HG03460 (cell line): ENCODE data around the gene KIFAP3.
A peak's percentile ranks its signal among the peaks of the same experiment; 100 is the strongest.

Experiments used
- ATAC-seq: cut with Tn5 transposase; IDR thresholded peaks from one replicate; pipeline ENCODE4 v1.9.1; 2021; ENCODE audit not compliant: unreplicated experiment

KIFAP3 gene

DNA sequence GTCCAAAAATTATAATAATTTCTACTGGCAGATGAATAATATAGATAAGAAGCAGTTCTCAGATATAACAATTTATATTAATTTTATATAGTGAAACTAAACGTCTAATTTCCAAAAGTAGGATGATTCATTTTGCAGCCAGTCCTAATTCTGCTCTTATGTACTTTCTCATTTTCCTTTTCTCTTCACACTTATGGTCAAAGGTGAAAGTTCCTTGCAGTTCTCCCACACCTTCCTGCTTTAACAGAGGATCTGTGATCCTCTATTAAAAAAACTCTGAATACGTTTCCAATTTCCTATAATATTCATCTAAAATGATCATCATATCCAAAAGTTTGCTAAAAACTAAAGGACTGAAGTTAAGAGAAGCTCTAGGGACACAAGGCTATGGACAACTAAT lies 78.5 kb downstream of the KIFAP3 start:
- no peak for ATAC-seq

DNA sequence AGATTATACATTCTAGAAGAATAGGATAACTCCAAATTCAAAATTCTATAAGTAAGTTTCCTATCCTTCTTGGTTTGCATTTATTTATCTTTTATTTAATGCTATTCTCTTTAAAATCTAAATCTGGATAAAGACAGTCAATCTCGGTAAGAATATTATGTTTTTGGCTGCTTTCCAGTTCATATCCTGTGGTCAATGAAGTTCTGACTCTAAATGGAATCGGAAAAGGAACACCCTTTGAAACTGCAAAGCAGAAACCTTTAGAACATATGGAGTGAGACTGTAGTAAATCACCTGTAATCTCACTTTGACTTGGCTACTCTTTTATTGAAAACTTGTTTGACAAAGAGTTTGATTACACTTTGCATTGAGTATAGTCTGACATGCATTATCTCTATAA lies 85.2 kb downstream of the KIFAP3 start:
- no peak for ATAC-seq

DNA sequence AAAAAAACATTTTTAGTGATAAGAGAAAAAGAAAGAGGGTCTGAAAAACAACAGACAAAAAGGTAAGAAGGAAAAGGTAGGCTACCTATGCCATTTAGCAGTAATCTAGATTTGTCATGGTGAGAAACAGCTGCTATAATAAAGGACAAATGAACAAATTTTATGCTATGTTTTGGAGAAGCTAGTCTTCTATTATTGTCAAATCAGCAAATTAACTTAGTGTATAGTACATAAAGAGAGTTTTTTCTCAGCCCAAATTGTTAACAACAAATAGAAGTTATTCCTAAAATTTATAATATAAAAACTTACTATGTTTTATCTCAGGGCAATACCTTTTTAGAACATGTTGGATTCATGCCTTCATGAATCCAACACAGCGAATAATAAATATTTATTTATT lies 88.7 kb downstream of the KIFAP3 start:
- ATAC-seq: no peak

DNA sequence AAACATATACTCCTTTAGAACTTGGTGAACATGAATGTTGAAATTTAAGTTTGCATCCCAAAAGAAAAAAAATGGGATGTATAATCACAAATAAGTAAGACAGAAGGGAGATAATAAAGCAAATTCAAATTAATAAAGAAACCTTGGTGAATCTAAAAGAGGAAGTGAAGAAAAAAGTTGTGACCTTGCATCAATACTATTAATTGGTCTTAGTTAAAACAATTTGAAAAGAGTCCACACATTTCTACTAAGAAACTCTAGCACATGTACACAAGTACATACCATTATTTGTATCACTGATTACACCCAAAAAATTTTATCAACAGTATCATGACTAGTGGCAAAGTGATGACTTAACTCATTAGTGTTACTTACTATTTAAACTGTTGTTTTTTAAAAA lies 100.4 kb downstream of the KIFAP3 start:
- ATAC-seq: no peak

DNA sequence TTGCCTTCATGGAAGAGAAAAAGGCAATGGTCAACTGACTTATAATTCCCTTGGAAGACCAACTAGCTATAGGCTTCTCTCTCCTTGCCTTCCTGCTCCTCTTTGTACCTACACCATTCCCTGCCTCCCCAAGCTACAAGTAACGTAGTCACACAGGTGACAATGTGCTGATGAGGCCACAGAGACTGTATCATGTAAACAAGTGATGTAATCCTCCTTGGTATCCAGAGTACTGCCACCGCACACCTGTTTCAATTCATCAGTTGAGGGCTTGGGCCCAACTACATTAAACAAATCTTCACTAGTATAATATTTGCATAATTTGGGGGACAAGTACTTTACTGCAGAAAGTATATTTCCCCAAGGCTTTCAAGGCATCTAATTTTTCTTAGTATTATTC lies 104.4 kb downstream of the KIFAP3 start:
- no peak for ATAC-seq

DNA sequence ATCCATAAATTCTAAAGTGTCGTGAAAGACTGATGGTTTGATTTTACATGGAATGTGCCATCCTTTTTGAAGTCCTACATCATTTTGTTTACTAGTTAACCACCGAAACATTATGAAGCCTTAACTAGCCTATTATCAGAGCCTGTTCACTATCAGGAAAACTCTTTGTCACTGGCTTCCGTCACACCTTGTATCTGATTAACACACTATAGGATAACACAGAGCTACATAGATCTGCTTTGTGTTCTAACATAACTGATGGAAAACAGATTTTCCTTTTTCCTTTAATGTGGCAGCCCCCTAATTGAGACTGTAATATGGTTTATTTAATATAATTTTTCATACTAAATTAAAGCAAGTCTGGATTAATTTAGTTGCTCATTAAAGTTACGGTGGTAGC lies 106.3 kb downstream of the KIFAP3 start:
- ATAC-seq: no peak

DNA sequence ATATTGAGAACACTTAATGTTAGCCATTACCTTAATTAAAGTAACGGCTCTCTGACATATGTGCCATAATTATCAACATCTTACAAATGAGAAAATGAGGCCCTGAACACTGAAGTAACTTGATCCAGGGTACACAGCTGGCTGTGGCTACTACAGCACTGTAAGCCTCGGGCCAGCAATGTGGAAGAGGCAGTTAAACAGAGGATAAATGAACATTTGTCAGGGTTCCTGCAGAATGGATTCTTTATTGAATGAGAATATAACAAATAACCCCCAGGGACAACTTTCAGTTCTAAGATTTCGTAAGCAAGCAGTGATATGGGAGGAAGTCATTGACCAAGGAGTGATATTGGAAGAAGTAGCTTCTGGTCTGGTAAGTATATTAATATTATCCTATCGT lies 110.3 kb downstream of the KIFAP3 start:
- no peak for ATAC-seq

DNA sequence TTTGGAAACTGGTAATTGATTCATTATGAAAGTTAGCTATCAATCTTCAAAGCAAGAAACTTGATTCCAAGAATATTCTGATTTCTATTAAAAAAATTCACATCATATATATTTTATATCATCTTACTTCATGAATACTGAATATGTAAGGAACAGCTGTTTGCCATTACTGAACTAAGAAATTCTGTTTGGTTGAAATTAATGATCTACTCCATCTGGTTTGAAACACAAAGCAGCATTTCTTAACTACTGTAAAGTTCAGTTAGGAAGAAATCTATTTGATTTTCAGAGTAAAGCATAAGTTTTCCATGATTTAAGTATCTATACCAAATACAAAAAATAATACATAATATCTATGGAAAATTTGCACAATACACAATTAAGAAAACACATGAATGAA lies 114.8 kb downstream of the KIFAP3 start:
- no peak for ATAC-seq

DNA sequence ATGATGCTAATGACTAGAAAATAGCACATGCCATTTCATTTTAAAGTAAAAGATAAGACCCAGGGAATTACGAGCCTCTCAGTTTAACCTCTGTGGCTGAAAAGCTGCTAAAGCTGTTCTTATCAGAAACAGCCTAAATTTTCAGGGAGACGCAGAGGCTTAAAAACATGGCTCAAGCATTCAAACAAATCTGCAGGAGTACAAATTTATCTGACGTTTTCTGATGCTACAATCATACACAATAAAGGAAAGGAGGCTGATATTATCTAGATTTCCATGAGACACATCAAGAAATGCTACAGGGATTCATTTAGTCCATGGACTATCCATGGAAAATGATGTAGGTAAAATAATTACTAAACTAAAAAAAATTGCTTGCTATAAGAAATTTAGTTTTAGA lies 115.5 kb downstream of the KIFAP3 start:
- no peak for ATAC-seq

DNA sequence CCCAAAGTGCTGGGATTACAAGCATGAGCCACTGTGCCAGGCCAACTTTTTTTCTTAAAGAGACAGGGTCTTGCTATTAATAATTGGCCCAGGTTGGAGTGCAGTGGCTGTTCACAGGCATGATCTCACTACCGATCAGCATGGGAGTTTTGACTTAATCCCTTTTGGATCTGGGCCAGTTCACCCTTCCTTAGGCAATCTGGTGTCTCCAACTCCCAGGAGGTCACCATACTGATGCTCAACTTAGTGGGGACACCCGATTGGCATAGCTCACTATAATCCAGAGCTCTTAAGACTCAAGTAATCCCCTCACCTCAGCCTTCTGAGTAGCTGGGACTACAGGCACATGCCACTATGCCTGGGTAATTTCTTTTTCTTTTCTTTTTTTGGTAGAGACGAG lies 116.6 kb downstream of the KIFAP3 start:
- no peak for ATAC-seq

DNA sequence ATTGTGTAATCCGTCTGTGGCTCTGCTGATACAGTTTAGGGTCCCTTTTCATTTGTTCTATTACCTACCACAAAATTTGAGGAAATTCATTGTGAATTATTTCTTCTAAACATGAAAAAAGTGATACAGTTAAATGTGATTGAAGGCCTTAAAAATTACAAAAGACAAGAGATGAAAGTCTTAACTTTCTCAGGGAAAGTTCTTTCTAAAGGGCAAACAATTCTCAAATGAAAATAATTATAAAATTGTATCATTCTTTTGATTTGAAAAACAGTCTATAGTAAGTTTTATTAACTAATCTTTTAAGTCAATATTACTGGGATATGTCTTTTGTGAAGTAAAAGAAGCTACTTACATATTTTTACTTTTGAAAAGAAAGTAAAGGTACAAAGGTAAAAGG lies 123.4 kb downstream of the KIFAP3 start:
- no peak for ATAC-seq

DNA sequence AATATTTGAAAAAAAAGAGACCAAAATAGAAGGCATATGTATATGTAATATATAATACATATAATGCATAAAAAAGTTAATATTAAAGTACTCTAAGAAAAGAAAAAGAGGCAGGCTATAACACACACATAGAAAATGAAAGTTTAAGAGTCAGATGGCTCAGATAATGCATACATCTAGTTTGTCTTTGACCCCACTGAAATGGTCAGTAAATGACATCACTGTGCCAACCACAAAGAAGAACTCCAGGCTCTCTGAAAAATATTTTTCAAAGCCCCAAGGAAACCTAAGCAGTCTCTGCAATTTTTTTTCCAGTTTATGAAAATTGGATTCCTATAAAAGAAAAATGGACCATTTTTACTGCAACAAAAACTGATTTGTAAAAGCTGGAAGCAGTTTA lies 125.4 kb downstream of the KIFAP3 start:
- no peak for ATAC-seq

DNA sequence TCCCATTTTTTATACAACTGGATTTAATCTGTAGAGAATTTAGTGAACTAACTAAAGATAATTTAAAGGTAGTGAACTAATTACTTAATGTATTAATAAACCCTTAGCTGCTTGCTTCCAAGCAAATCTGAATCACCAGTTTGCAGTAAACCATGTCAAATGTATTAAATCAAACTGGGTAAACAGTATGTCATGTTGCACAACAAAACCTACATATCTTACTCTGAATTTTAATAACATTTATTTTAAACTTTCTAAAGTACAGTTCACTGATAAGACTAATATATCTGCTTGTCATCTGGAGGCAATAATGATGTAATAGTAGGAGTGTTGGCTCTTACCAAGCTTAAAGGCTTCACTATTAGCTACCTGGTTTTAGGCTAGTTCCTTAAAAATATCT lies 128.3 kb downstream of the KIFAP3 start:
- ATAC-seq: no peak

DNA sequence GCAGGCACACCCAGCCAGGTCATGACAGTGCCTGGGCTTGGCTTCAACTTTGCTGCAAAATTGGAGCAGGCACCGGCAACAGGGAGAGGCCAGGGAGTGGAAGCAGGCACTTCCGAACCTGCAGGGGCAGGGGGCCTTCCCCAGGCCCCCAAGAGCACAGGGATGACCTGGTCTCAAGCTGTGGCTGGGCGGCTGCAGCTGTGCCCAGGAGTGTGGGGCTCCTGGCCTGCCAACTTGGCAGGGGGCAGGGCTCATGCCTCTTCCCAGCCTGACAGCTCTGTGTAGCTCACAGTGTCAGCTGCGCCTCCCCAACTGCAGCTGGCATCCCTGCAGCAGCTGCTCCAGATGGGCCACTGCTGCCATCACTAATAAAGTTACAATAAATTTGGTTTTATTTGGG lies 129.3 kb downstream of the KIFAP3 start:
- ATAC-seq: no peak

DNA sequence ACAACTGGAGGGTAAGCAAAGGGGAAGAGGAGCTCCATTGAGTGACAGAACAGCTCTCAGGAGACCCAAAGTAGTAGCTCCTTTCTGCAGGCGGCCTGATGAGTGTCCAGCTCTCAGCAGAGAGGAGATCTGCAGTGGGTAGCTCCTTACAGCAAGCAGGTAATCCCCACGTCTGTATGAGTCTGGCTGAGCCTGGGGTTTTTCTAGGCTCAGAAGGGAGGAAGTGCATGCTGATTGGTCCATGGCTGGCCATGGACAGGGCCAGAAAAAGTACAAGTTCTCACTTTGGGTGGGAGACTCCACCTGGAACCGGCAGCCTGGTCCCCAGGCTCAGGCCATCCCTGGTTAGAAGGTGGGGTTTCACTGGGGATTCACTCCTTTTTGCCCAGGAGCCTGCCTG lies 129.9 kb downstream of the KIFAP3 start:
- no peak for ATAC-seq

DNA sequence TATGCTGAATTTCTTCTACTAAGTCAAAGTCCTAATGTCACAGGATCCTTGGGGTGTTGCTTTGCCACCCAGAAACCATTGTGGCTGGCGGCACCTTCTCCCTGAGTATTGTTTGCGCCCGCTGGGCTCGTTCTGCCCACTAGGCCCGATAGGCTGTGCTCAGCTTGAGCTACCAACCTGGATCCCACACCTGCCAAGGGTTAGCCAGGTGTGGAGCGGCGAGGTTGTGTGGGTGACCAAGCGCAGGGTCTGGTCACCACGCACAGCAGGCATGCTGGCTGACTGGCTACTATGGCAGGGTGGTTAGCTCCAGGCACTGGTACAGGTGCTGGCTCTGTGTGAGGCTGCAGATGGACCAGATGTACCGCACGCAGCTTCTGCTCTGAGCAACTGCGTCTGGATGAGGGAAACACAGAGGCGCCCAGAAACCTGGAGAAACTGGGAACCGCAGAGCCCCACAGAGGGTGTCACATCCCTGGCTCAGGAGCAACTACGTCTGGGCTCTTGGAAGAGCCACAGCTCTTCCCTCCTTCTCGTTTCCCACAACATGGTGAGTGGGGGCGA lies 130.4 kb downstream of the KIFAP3 start:
- no peak for ATAC-seq

DNA sequence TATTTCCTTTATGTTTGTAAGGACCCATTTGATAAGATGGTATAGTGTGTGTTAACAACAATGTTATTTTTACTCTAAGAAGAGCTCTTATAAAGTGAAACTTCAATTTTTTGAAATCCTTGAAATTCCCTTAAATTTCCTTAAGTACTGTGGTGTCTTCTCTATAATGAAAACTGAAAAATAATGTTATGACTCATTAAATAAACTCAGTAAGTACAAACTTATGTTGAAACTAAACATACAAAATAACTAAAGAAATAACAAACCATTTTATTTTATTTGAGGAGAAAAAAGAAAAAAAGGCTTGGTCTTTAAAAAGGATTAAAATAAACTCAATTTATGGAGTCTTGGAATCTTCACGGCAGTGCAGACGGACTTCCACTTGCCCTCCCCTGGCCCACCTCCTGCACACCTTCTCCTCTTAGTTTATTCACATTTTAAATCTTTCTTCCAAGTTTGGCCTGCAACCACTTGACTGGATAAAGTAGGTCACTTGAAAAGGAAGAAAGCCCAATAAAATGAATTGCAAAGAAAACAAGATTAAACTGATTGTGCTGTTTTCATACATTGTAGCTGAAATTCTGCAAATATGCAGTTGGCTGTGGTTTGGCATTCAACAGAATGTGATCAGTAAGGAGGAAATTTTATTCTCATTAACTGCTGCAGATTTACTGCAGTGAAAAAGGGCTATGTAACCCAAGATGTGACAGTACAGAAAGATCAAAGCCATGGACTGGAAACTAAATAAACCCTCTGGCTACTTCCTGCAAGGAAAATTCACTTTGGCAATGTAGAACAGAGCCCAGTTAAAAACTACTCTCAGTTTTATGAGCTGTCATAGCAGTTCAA lies 132.3 kb downstream of the KIFAP3 start:
- ATAC-seq: no peak

DNA sequence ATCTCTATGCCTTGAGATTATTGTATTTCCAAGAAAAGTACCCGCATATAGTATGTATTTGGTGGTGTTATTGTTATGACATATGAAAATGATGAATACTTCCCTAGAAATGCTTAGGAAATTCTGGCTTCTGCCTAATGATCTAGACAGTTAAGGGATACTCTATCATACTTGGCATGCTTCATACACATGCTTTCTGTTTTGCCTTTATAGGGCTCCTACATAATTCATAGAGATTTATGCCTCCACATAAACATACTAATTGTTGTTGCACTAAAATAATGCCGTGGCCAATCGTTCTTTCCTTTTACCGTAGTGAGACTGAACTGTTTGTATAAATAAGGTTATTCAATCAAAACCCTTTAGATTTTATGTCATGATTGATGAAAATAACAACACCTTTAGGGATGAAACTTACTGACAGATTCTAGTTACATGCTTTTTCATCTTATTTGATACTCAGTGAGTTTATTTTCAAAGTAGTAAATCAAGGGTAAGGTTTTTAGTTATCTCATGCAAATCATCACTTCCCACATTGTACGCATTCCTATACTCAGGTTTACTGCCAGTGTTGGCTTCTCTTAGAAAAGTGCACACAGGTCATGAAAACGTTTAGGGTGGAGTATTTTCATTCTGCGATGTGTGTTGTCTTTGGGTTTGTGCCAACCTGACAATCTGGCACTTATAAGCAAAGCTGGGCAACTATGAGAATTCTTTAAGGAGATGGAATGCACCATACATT lies 140.3 kb downstream of the KIFAP3 start:
- no peak for ATAC-seq

DNA sequence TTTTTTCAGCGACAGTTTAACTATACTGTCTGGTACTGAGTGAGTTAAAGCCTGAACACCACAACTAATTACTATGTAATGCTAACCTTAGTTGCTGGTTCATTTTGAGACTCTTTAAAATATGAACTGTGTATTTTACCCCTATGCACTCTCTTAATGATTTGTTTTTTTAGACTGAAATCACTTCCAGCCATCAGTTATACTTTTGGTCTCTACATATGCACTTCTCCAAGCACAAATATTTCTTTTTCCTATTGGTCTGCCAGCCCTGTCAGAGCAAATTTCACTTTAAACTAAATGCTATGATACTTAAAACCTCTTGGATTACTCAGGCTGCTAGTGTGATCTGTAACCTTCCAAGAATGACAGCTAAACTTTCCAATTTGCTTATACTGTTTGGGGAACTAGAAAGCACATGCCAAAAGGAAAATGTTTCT lies 142.7 kb downstream of the KIFAP3 start:
- no peak for ATAC-seq

DNA sequence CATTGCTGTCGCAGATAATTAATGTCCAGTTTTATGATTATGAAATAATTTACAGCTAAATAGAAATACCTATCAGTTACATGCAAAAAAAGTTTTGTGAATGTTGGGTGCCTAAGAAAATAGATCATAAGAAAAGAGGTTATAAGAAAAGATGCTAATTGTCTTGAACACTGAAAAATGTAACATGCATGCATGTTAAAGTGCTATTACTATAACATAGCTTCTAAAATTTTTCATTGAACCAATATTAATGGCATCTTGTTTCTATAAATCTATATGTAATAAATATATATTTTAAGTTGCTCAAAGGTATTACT lies 145.3 kb downstream of the KIFAP3 start:
- no peak for ATAC-seq

DNA sequence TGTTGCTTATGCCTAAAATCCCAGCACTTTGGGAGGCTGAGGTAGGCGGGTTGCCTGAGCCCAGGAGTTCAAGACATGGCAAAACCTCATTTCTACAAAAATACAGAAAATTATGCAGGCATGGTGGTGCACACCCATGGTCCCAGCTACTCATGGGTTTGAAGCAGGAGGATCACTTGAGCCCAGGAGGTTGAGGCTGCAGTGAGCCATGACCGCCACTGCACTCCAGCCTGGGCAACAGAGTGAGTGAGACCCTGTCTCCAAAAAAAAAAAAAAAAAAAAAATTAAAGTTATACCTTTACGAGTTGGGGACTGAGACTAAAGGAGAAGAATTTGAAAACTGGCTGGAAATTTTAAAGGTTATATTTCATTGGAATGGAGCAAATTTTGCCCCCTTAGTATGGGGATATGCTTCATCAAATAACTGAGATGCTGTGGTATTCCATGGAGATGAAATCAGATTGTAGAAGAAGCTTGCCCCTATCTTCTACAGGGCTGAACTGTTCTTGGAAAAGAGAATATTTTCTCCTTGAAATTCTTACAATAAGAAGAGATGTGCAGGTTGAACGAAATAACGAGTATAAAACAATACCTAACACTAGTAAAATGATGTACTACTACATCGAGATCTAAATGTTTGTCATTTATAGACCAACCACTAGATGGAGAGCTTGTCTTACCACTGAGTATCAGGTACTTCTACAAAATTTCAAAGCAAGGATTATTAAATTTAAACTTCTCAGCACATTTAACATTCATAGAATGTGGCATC lies 145.9 kb downstream of the KIFAP3 start:
- ATAC-seq: peak; percentile 63
